Breast epithelium (tissue), 4 donors: Measurements from ENCODE around the gene CFC1. TPM values are rescaled to one million over a fixed set of nuclear protein-coding genes. Genes with fewer than 3 reads are reported as not detected.
"Not testable (repeated sequence)": the region's sequence is repeated elsewhere in the genome, so short reads cannot be mapped to it uniquely, and the experiment has no call there.

ENCODE experiments used
- DNase-seq, 2 donors: peaks; one replicate each; pipeline ENCODE4 v3.0.0-alpha.2; 2019; ENCODE audit warnings: low spot score in 2 of 2
- H3K27ac ChIP-seq, 2 donors: fragments of 200-600 bp; sonication (generic) in 1 of 2; one replicate each; pipeline ENCODE4 v1.5.1; 2016 to 2019; ENCODE audit warnings: mild to moderate bottlenecking in 1 of 2
- H3K27me3 ChIP-seq, 2 donors: fragments of 200-600 bp; sonication (generic) in 1 of 2; one replicate each; pipeline versions ENCODE4 v1.5.1 to v1.6.0; 2017 to 2019; ENCODE audit warnings: control low read depth in 1 of 2, mild to moderate bottlenecking in 1 of 2
- H3K36me3 ChIP-seq: fragments of 200-600 bp; one replicate; pipeline ENCODE4 v1.5.1; 2019
- H3K4me1 ChIP-seq, 2 donors: fragments of 200-600 bp; sonication (generic); one replicate each; pipeline ENCODE4 v1.5.1; 2016 to 2019; ENCODE audit warnings: control low read depth in 1 of 2
- H3K4me3 ChIP-seq, 3 donors: fragments of 200-600 bp; sonication (generic); 1 replicate in 2 of 3; 2 replicates in 1 of 3; pipeline ENCODE4 v1.5.1; 2016 to 2019; ENCODE audit warnings: mild to moderate bottlenecking in 3 of 3, moderate library complexity in 2 of 3
- H3K9me3 ChIP-seq, 2 donors: fragments of 200-600 bp; sonication (generic) in 1 of 2; one replicate each; pipeline ENCODE4 v1.5.1; 2016 to 2019; ENCODE audit warnings: control low read depth in 1 of 2
- intact Hi-C: fragments of 100-400 bp; cut with DNase I; formaldehyde crosslinking; loops from one replicate; pipeline ENCODE4 v1.15.1; 2023; ENCODE audit warnings: low total_unique reads
- total RNA-seq, 3 donors: library from RNA; depleted of rRNA; stranded (reverse); fragments of >200 nt; gene quantifications; one replicate each; pipeline ENCODE4 v1.1.0, GENCODE V29; 2016

Gene CFC1
- total RNA-seq, 3 donors from 2014 or later: not detected

DNA sequence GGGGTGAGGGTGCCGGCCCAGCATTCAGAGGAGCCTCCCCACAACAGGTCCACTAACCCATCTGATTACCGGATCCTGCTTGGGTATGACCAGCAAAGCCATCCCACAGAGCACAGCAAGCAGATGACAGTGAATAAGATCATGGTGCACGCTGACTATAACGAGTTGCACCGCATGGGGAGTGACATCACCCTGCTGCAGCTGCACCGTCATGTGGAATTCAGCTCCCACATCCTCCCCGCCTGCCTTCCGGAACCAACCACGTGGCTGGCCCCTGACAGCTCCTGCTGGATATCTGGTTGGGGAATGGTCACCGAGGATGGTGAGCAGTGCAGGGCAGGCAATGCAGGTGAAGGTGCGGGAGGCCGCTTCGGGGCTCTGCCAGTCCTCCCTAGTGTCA is 25.1 kb downstream of the CFC1 start:
- H3K9me3 ChIP-seq, intact Hi-C loops: not testable (repeated sequence)

DNA sequence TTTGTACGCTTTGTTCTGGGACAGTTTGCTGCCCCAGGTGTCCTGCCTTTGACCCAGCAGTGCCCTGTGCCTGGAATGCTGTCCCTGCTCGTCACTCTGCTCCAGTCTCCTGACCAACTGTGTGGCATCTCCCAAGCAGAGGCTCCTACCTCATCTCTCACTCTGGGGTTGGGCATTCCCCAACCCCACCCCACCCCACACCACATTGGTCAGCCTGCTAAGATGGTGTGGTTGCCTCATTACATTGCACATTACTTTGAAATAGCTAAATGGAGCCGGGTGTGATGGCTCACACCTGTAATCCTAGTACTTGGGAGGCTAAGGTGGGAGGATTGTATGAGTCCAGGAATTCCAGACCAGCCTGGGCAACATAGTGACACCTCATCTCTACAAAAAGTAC is 27.4 kb downstream of the CFC1 start:
- H3K27ac ChIP-seq, H3K36me3 ChIP-seq, H3K4me1 ChIP-seq, DNase-seq, intact Hi-C loops, H3K4me3 ChIP-seq, H3K27me3 ChIP-seq, H3K9me3 ChIP-seq: not testable (repeated sequence)

More for the DNA sequence above, 25.1 kb downstream of the CFC1 start:
- H3K27ac ChIP-seq, H3K27me3 ChIP-seq, DNase-seq, H3K4me3 ChIP-seq, H3K36me3 ChIP-seq, H3K4me1 ChIP-seq: not testable (repeated sequence)

DNA sequence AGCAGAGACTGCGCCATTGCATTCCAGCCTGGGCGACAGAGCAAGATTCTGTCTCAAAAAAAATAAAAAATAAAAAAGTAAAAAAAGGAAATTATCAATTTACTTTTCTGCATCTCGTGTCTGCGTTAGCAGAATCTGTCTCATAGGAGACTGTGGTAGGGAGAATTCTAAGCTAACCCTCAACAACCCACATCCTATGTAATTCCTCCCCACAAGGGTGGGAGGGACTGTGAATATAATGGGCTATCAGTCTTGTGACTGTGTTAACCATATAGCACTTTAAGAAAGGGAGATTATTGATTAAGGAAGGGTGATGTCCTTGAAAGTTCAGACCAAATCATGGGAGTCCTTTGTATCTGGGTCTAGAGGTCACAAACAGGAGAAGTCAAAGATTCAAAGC is 33.2 kb downstream of the CFC1 start:
- H3K9me3 ChIP-seq, intact Hi-C loops, H3K36me3 ChIP-seq, H3K27ac ChIP-seq, H3K4me3 ChIP-seq, H3K27me3 ChIP-seq, DNase-seq, H3K4me1 ChIP-seq: not testable (repeated sequence)

DNA sequence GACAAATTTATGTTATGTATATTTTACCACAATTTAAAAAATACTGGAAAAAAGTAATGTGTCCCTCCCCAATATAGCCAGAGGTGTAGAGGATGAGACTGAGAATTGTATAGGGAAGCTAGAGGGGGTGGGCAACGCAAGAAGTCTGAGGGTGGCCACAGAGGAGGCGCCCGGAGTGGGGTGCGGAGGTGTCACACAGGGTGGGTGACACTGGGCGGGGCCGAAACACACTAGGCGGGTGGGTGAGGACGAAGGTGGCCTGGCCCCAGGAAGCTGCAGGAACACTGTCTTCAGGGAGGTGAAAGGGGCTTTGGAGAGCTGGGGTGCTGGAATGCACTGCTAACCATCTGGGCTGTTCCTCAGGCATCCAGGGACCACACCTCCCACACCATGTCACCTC is 42.9 kb downstream of the CFC1 start:
- DNase-seq, H3K9me3 ChIP-seq, H3K4me1 ChIP-seq, H3K27ac ChIP-seq, H3K27me3 ChIP-seq, intact Hi-C loops, H3K4me3 ChIP-seq, H3K36me3 ChIP-seq: not testable (repeated sequence)

DNA sequence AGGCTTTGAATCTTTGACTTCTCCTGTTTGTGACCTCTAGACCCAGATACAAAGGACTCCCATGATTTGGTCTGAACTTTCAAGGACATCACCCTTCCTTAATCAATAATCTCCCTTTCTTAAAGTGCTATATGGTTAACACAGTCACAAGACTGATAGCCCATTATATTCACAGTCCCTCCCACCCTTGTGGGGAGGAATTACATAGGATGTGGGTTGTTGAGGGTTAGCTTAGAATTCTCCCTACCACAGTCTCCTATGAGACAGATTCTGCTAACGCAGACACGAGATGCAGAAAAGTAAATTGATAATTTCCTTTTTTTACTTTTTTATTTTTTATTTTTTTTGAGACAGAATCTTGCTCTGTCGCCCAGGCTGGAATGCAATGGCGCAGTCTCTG is 45.2 kb downstream of the CFC1 start:
- not testable (repeated sequence) for H3K9me3 ChIP-seq, H3K27ac ChIP-seq

DNA sequence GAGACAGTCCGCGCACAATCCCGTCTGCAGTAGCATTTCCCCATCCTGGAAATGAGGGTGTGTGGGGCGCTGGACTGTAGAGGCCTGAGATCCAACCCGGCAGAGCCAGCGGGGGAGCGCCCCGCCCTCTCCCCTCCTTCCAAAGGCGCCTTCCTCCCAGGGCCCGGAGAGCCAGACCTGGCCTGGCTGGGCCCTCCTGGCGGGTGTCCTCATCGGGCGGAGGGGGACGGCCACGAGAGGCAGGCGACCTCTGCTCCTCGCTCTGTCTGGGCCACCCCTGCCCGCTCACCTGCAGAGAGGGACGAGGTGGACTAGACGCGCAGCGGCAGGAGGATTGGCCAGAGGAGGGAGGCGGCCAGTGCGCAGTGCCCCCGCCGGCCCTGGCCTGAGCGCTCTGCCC is 49.9 kb downstream of the CFC1 start:
- H3K27me3 ChIP-seq, intact Hi-C loops, H3K9me3 ChIP-seq, DNase-seq, H3K4me3 ChIP-seq, H3K4me1 ChIP-seq, H3K36me3 ChIP-seq, H3K27ac ChIP-seq: not testable (repeated sequence)

More for the DNA sequence above, 45.2 kb downstream of the CFC1 start:
- H3K4me1 ChIP-seq, H3K36me3 ChIP-seq, H3K4me3 ChIP-seq, DNase-seq, H3K27me3 ChIP-seq, intact Hi-C loops: not testable (repeated sequence)

DNA sequence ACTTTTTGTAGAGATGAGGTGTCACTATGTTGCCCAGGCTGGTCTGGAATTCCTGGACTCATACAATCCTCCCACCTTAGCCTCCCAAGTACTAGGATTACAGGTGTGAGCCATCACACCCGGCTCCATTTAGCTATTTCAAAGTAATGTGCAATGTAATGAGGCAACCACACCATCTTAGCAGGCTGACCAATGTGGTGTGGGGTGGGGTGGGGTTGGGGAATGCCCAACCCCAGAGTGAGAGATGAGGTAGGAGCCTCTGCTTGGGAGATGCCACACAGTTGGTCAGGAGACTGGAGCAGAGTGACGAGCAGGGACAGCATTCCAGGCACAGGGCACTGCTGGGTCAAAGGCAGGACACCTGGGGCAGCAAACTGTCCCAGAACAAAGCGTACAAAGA is 51.0 kb downstream of the CFC1 start:
- H3K36me3 ChIP-seq, H3K4me3 ChIP-seq, DNase-seq, H3K27ac ChIP-seq, H3K4me1 ChIP-seq, H3K9me3 ChIP-seq, intact Hi-C loops, H3K27me3 ChIP-seq: not testable (repeated sequence)

DNA sequence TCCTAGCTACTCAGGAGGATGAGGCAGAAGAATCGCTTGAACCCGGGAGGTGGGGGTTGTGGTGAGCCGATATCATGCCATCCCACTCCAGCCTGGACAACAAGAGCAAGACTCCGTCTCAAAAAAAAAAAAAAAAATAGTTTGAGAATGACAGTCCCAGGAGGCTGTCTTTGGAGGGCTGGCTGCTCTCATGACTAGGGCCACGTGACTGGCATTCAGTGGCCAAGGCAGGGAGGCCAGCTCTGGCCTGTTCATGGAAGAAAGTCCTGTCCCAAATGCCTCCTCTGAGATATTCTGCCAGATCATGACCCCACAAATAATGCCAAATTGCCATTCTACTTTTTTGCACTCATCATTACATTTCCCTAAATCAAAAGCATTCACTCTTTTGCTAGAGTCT is 54.4 kb downstream of the CFC1 start:
- H3K27me3 ChIP-seq, H3K9me3 ChIP-seq, H3K4me3 ChIP-seq, intact Hi-C loops, H3K27ac ChIP-seq, DNase-seq, H3K36me3 ChIP-seq, H3K4me1 ChIP-seq: not testable (repeated sequence)

DNA sequence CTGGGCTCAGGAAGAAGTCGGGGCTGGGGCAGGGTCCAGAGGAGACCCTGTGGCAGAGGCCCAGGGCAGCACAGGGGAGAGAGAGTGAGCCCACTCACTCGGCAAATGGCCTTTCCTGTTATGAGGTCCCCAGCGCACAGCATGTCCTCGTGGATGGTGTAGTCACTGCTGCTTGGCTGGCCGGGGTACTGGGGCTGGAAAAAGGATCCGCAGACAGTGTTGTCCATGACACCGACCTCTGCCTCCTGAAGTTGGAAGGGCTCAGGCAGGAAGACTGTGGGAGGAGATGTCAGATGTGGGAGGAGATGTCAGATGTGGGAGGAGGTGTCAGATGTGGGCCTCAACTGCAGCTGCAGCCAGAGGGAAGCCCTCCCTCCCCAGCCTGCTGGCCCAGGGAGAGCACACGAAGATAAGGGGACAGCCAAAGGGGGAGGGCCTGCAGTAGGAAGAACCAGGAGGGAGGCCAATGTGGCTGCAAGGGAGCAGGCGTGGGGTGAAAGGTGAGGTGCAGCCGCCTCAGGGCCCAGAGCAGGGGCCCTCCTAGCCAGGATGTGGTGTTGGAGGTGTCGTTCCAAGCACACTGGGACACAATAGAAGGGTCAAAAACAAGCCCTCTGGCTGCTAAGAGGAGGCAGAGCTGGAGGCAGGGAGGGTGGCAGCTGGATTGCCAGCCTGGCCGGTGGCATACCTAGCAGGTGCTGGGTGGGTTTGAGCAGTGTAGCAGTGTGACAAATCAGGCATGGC is 55.4 kb downstream of the CFC1 start:
- DNase-seq, H3K4me1 ChIP-seq, intact Hi-C loops: not testable (repeated sequence)

DNA sequence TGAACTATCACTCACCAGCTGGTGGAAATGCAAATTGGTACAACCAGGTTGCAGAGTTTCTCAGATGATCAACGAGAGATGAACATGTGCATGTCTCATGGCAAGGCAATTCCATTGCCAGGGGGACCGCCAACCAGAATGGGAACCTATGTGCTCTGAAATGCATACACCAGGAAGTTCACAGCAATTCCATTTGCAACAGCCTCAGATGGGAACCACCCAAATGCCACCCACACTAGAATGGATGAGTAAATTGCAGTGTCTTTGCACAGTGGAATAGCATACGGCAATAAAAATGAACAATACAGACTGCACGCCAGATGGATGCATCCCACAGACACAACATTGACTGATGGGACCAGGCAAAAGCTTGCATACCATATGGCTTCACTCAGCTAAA is 56.6 kb downstream of the CFC1 start:
- H3K9me3 ChIP-seq, H3K4me3 ChIP-seq, H3K27me3 ChIP-seq, H3K36me3 ChIP-seq, DNase-seq, H3K27ac ChIP-seq, H3K4me1 ChIP-seq, intact Hi-C loops: not testable (repeated sequence)

More for the DNA sequence above, 55.4 kb downstream of the CFC1 start:
- H3K9me3 ChIP-seq, H3K4me3 ChIP-seq, H3K27me3 ChIP-seq, H3K27ac ChIP-seq, H3K36me3 ChIP-seq: not testable (repeated sequence)

Other genes with a start within 250 kb of the CFC1 start
- 10 to 100 TPM; 50.8 to 77.1 (median 54.3) TPM for gene PTPN18, start 243.5 kb downstream of the CFC1 start, total RNA-seq
- 1 to 10 TPM in 1 of 3 donors, under 1 TPM in 1, not detected in 1; 0.98 to 1.2 TPM for gene POTEI, start 90.2 kb downstream of the CFC1 start, total RNA-seq
- gene CFC1B, start 78.4 kb downstream of the CFC1 start, total RNA-seq: not detected
- gene POTEJ, start 11.9 kb upstream of the CFC1 start, total RNA-seq: not detected
- not detected for gene GPR148, start 129.5 kb upstream of the CFC1 start, total RNA-seq
- not detected for gene AMER3, start 156.0 kb upstream of the CFC1 start, total RNA-seq
- gene ARHGEF4, start 237.3 kb upstream of the CFC1 start, total RNA-seq: 10 to 100 TPM in 1 of 3 donors, 1 to 10 TPM in 2; 7.5 to 10.1 (median 8.0) TPM